IMR-90 (cell line): ENCODE results near the gene FRY. TPM values are rescaled to one million over a fixed set of nuclear protein-coding genes. Genes with fewer than 3 reads are reported as not detected.

Experiments
- ATAC-seq: fragments of 200-7000 bp; cut with Tn5 transposase; 2 replicates; pipeline ENCODE4 v1.9.1; 2020; ENCODE audit warnings: low read depth, mild to moderate bottlenecking, moderate library complexity
- BruUV-seq: library from RNA; stranded (reverse); fragments of 400-500 nt; replicated peaks from 2 replicates; lab custom pipeline; 2021; lab: Mats Ljungman, UMichigan
- CTCF ChIA-PET: fragments of 300-600 bp; formaldehyde crosslinking; extraction: SDS; loops from one replicate; lab custom pipeline; 2021; ENCODE audit warnings: antibody characterized with exemption; lab: Yijun Ruan, JAX
- POLR2A ChIA-PET: fragments of 300-600 bp; sonication (Branson Sonifier 250); formaldehyde crosslinking; loops from one replicate; lab custom pipeline; 2022; ENCODE audit warnings: antibody characterized with exemption; ENCODE audit not compliant: unreplicated experiment; lab: Charles Lee
- DNase-seq: peaks from one replicate; pipeline ENCODE4 v3.0.0; 2013
- H2AFZ ChIP-seq: replicated peaks from 2 replicates; pipeline ENCODE3; 2013; ENCODE audit warnings: low read length, mild to moderate bottlenecking; ENCODE audit not compliant: poor library complexity
- H2AK5ac ChIP-seq: 2 replicates; pipeline ENCODE4 v1.6.1; 2013; ENCODE audit warnings: low read depth, low read length, inconsistent platforms
- H2AK9ac ChIP-seq: replicated peaks from 2 replicates; pipeline ENCODE3; 2013; ENCODE audit warnings: mild to moderate bottlenecking, low read depth, low read length, moderate library complexity; ENCODE audit not compliant: poor library complexity
- H2BK120ac ChIP-seq: 2 replicates; pipeline ENCODE4 v1.6.1; 2013; ENCODE audit warnings: low read depth, low read length, inconsistent platforms
- H2BK15ac ChIP-seq: 3 replicates; pipeline ENCODE4 v1.6.1; 2013; ENCODE audit warnings: low read depth, low read length, inconsistent platforms
- H2BK20ac ChIP-seq: 2 replicates; pipeline ENCODE4 v1.6.1; 2013; ENCODE audit warnings: low read depth, mild to moderate bottlenecking, inconsistent platforms, low read length, moderate library complexity
- H2BK5ac ChIP-seq: 2 replicates; pipeline ENCODE4 v1.6.1; 2013; ENCODE audit warnings: mild to moderate bottlenecking, low read depth, low read length, inconsistent platforms; ENCODE audit not compliant: poor library complexity, severe bottlenecking
- H3K14ac ChIP-seq: replicated peaks from 2 replicates; pipeline ENCODE4 v1.6.1; 2013; ENCODE audit warnings: low read depth, low read length, inconsistent platforms
- H3K18ac ChIP-seq: 2 replicates; pipeline ENCODE4 v1.6.1; 2013; ENCODE audit warnings: low read depth, low read length, control low read depth
- H3K23ac ChIP-seq: 2 replicates; pipeline ENCODE4 v1.6.1; 2013; ENCODE audit warnings: low read depth, low read length, inconsistent platforms
- H3K27ac ChIP-seq: 2 replicates; pipeline ENCODE4 v1.5.1; 2013; ENCODE audit warnings: mild to moderate bottlenecking, control low read depth, low read length; ENCODE audit not compliant: insufficient read depth
- H3K27me3 ChIP-seq: 2 replicates; pipeline ENCODE4 v1.6.1; 2013; ENCODE audit warnings: low read length; ENCODE audit not compliant: control insufficient read depth, insufficient read depth
- H3K36me3 ChIP-seq: 2 replicates; pipeline ENCODE4 v1.6.1; 2013; ENCODE audit warnings: low read length, mixed read lengths; ENCODE audit not compliant: control insufficient read depth, insufficient read depth
- H3K4ac ChIP-seq: 2 replicates; pipeline ENCODE4 v1.6.1; 2013; ENCODE audit warnings: low read depth, low read length, inconsistent platforms
- H3K4me1 ChIP-seq: 2 replicates; pipeline ENCODE4 v1.6.1; 2013; ENCODE audit warnings: low read length, mixed read lengths; ENCODE audit not compliant: control insufficient read depth, insufficient read depth
- H3K4me2 ChIP-seq: 2 replicates; pipeline ENCODE4 v1.6.1; 2013; ENCODE audit warnings: low read depth, mild to moderate bottlenecking, control low read depth, low read length, moderate library complexity
- H3K4me3 ChIP-seq: 2 replicates; pipeline ENCODE4 v1.5.1; 2013; ENCODE audit warnings: low read depth, mild to moderate bottlenecking, control low read depth, low read length, moderate library complexity; ENCODE audit not compliant: insufficient read depth
- H3K56ac ChIP-seq: 2 replicates; pipeline ENCODE4 v1.6.1; 2013; ENCODE audit warnings: low read length, inconsistent platforms; ENCODE audit not compliant: insufficient read depth; ENCODE audit errors: extremely low read depth
- H3K79me1 ChIP-seq, 2 experiments: 2 replicates each; pipeline ENCODE4 v1.6.1; 2013; ENCODE audit warnings: low read length in 2 of 2, inconsistent platforms in 1 of 2, low read depth in 1 of 2
- H3K9ac ChIP-seq: 2 replicates; pipeline ENCODE4 v1.6.1; 2013; ENCODE audit warnings: low read depth, low read length, control low read depth
- H3K9me1 ChIP-seq: 2 replicates; pipeline ENCODE4 v1.6.1; 2013; ENCODE audit warnings: low read length, inconsistent platforms; ENCODE audit not compliant: insufficient read depth
- H3K9me3 ChIP-seq: 2 replicates; pipeline ENCODE4 v1.6.1; 2013; ENCODE audit warnings: low read length; ENCODE audit not compliant: control insufficient read depth, insufficient read depth
- H4K20me1 ChIP-seq: 2 replicates; pipeline ENCODE4 v1.6.1; 2013; ENCODE audit warnings: low read length, inconsistent platforms; ENCODE audit not compliant: insufficient read depth
- H4K5ac ChIP-seq: 2 replicates; pipeline ENCODE4 v1.6.1; 2013; ENCODE audit warnings: mild to moderate bottlenecking, low read depth, low read length, control low read depth
- H4K8ac ChIP-seq, 2 experiments: 2 replicates each; pipeline ENCODE4 v1.6.1; 2013; ENCODE audit warnings: low read depth in 2 of 2, low read length in 2 of 2, control low read depth in 1 of 2, inconsistent platforms in 1 of 2
- H4K91ac ChIP-seq: 2 replicates; pipeline ENCODE4 v1.6.1; 2013; ENCODE audit warnings: low read depth, low read length, inconsistent platforms; ENCODE audit not compliant: insufficient read depth
- BHLHE40 ChIP-seq: fragments of 150-350 bp; IDR thresholded peaks from 2 replicates; pipeline ENCODE4 v1.6.1; 2016; ENCODE audit warnings: mild to moderate bottlenecking, low read depth, low read length
- CEBPB ChIP-seq: IDR thresholded peaks from 2 replicates; pipeline ENCODE4 v1.6.1; 2012; ENCODE audit warnings: low read depth, low read length, improper control_type of control experiment
- CHD1 ChIP-seq: IDR thresholded peaks from 2 replicates; pipeline ENCODE4 v1.6.1; 2012; ENCODE audit warnings: low read depth, low read length, improper control_type of control experiment
- FOS ChIP-seq: fragments of 150-350 bp; IDR thresholded peaks from 2 replicates; pipeline ENCODE4 v1.6.1; 2016; ENCODE audit warnings: low read depth, low read length
- MAFK ChIP-seq: IDR thresholded peaks from 2 replicates; pipeline ENCODE4 v1.6.1; 2012; ENCODE audit warnings: low read depth, low read length, improper control_type of control experiment
- MAZ ChIP-seq: IDR thresholded peaks from 2 replicates; pipeline ENCODE4 v1.6.1; 2012; ENCODE audit warnings: low read depth, mild to moderate bottlenecking, low read length, improper control_type of control experiment, moderate library complexity, borderline replicate concordance
- MXI1 ChIP-seq: IDR thresholded peaks from 2 replicates; pipeline ENCODE4 v1.6.1; 2012; ENCODE audit warnings: low read depth, mild to moderate bottlenecking, low read length, moderate library complexity, borderline replicate concordance
- NFE2L2 ChIP-seq: fragments of 150-350 bp; IDR thresholded peaks from 2 replicates; pipeline ENCODE4 v1.6.1; 2016; ENCODE audit warnings: low read depth, mild to moderate bottlenecking, low read length
- POLR2A ChIP-seq: IDR thresholded peaks from 2 replicates; pipeline ENCODE4 v1.6.1; 2012; ENCODE audit warnings: mild to moderate bottlenecking, low read depth, low read length
- RCOR1 ChIP-seq: IDR thresholded peaks from 2 replicates; pipeline ENCODE4 v1.6.1; 2012; ENCODE audit warnings: mild to moderate bottlenecking, low read length, improper control_type of control experiment; ENCODE audit not compliant: insufficient replicate concordance
- WGBS, 2 experiments: methylation state at CpG; one replicate each; pipeline versions ENCODE4 v1.1.5 to v1.1.7; 2013; ENCODE audit warnings: missing lambda C conversion rate in 2 of 2; ENCODE audit not compliant: insufficient read length in 1 of 2; ENCODE audit errors: extremely low coverage in 2 of 2; 5-methylcytosine and 5-hydroxymethylcytosine counted together
- dilution Hi-C: fragments of 300-500 bp; cut with HindIII; formaldehyde crosslinking; loops from one replicate; pipeline ENCODE4 v1.14.3; 2018; ENCODE audit warnings: low sequenced_read_pairs; ENCODE audit not compliant: unreplicated experiment
- in situ Hi-C: fragments of 300-500 bp; cut with MboI; formaldehyde crosslinking; loops from 3 replicates; pipeline ENCODE4 v1.14.3; 2019; ENCODE audit warnings: low sequenced_read_pairs, inconsistent platforms, mixed read lengths
- intact Hi-C: fragments of 100-400 bp; cut with micrococcal nuclease; formaldehyde crosslinking; loops from 2 replicates; pipeline ENCODE4 v1.10.0; 2022
- polyA plus RNA-seq, 3 experiments: library from polyadenylated mRNA; depleted of rRNA; stranded (reverse); fragments of >200 nt; gene quantifications; 2 replicates each; pipeline ENCODE4 v1.2.3, GENCODE V29; 2012; ENCODE audit warnings: low replicate concordance in 1 of 3
- total RNA-seq: library from RNA; depleted of rRNA; stranded (reverse); fragments of >200 nt; gene quantifications from 2 replicates; pipeline ENCODE4 v1.2.3, GENCODE V29; 2012
- TF ChIP-seq, protein P1 (sequence below): fragments of 150-350 bp; IDR thresholded peaks from 2 replicates; pipeline ENCODE4 v1.6.1; 2017; ENCODE audit warnings: mild to moderate bottlenecking, antibody characterized with exemption, low read length, low read depth
- TF ChIP-seq, protein P2 (sequence below): fragments of 150-350 bp; IDR thresholded peaks from 2 replicates; pipeline ENCODE4 v1.6.1; 2016; ENCODE audit warnings: low read depth, mild to moderate bottlenecking, low read length, moderate library complexity, borderline replicate concordance
- TF ChIP-seq, protein P3 (sequence below): conservative IDR thresholded peaks from 2 replicates; pipeline ENCODE4 v1.5.1; 2012; ENCODE audit warnings: mild to moderate bottlenecking, low read depth, low read length, improper control_type of control experiment

FRY gene
- total and polyA plus RNA-seq, 2 of the 4 experiments (the other 2 are of a cell fraction), result 3.0 to 4.8 TPM

DNA sequence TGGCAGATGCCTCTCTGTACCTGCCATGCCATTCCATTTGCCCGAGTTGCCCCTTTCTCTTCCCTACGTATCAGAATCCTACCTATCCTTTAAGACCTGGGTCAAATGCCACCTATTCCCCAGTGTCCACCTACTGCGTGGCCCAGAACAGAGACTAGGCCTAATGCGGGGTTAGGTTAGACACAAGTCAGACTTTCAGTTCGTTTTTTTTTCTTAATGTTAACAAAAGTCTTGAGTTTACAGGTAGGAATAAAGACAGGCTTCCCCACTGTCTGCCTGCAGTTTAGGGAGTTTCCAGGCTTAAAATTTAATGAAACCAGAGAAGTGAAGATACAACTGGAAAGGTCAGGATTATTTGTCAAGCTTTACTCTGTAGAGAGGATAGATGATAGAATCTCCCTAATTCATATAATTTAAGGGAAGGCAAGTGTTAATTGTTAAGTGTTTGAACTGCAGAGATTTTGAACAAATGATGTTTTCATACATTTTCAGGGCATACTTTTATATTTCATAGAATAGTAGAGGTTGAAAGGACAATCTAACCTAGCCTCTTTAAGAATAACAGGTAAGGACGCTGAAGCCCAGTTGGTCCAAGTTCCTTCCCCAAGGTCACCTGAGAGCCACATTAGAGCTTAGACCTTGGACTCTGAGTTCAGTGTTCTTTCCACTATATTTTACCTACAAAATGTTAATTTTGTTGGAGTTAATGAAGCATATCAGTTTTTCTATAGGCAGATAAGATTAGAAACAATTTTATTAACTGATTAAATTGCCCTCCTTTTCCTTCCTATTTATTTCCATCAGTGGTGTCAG lies 35.8 kb downstream of the FRY start (continued):
- no peak for TF ChIP-seq CEBPB

DNA sequence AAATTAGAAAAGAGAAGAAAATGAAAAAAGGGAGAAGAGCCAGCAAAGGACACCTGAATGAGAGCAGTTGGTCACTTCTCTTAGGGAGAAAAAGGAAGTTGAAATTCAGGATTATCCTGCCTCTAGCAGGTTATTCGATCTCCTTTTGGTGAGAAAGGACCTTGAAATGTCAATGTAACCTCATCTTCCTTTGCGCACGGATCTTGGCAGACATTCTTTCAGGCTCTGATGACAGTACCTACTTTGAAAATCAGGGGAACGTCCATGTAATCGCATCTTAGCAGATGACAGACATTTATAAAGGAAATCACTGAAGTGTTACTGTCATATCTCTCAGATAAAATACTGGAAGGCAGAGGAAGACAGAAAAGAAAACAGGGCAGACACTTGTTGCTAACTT lies 36.7 kb downstream of the FRY start:
- no peaks in the 10 kb centered on the region for H3K27me3 ChIP-seq
- H3K36me3 ChIP-seq, result no peaks in the 10 kb centered on the region
- H3K9me1 ChIP-seq, result peaks cover 2% of the 10 kb centered on the region
- intact Hi-C loops (no loop called here), in situ Hi-C loops (no loop called here), dilution Hi-C loops (no loop called here)
- no peaks in the 10 kb centered on the region for H3K4me1 ChIP-seq
- H4K5ac ChIP-seq, result no peak overlapping the region
- H2BK120ac ChIP-seq, result no peak overlapping the region
- no peak overlapping the region for H3K4me3 ChIP-seq
- BruUV-seq, result no TSS peak
- H3K56ac ChIP-seq, result no peak overlapping the region
- ATAC-seq (no peak), DNase-seq (no peak)
- 80% methylated on average over 3 of the region's 5 CpGs; no CpG with 5 or more reads in 1 of the 2 experiments for WGBS, 2 experiments
- ChIA-PET POLR2A (no interaction called here), CTCF (no interaction called here)
- no peak overlapping the region for H2AK5ac ChIP-seq
- H2BK20ac ChIP-seq, result no peak overlapping the region
- no peak overlapping the region; the same call in 2 of the 3 replicates for H2BK15ac ChIP-seq
- no peak overlapping the region for H4K8ac ChIP-seq
- peaks cover 2 to 7% of the 10 kb centered on the region in 2 experiments; a peak in 2 of 4 replicates for H3K79me1 ChIP-seq
- H3K27ac ChIP-seq, result no peak overlapping the region
- no peaks in the 10 kb centered on the region for H4K20me1 ChIP-seq
- H2AK9ac ChIP-seq, result no peak overlapping the region
- no peak overlapping the region for H2BK5ac ChIP-seq
- no peak overlapping the region for H3K23ac ChIP-seq
- no peak overlapping the region for H3K14ac ChIP-seq
- H4K91ac ChIP-seq, result no peak overlapping the region
- no peaks in the 10 kb centered on the region for H3K9me3 ChIP-seq
- H2AFZ ChIP-seq, result no peak overlapping the region
- H3K4me2 ChIP-seq, result no peak overlapping the region
- H3K9ac ChIP-seq, result no peak overlapping the region
- no peak overlapping the region for H3K18ac ChIP-seq
- no peak overlapping the region for H3K4ac ChIP-seq
- TF ChIP-seq MXI1 (no peak), MAFK (no peak), CEBPB (no peak), BHLHE40 (no peak), NFE2L2 (no peak), POLR2A (no peak), MAZ (no peak), FOS (no peak), CHD1 (no peak), RCOR1 (no peak)
- TF ChIP-seq, protein P1, sequence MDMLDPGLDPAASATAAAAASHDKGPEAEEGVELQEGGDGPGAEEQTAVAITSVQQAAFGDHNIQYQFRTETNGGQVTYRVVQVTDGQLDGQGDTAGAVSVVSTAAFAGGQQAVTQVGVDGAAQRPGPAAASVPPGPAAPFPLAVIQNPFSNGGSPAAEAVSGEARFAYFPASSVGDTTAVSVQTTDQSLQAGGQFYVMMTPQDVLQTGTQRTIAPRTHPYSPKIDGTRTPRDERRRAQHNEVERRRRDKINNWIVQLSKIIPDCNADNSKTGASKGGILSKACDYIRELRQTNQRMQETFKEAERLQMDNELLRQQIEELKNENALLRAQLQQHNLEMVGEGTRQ, result no peak
- TF ChIP-seq, protein P2, sequence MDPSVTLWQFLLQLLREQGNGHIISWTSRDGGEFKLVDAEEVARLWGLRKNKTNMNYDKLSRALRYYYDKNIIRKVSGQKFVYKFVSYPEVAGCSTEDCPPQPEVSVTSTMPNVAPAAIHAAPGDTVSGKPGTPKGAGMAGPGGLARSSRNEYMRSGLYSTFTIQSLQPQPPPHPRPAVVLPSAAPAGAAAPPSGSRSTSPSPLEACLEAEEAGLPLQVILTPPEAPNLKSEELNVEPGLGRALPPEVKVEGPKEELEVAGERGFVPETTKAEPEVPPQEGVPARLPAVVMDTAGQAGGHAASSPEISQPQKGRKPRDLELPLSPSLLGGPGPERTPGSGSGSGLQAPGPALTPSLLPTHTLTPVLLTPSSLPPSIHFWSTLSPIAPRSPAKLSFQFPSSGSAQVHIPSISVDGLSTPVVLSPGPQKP, result no peak
- TF ChIP-seq, protein P3, sequence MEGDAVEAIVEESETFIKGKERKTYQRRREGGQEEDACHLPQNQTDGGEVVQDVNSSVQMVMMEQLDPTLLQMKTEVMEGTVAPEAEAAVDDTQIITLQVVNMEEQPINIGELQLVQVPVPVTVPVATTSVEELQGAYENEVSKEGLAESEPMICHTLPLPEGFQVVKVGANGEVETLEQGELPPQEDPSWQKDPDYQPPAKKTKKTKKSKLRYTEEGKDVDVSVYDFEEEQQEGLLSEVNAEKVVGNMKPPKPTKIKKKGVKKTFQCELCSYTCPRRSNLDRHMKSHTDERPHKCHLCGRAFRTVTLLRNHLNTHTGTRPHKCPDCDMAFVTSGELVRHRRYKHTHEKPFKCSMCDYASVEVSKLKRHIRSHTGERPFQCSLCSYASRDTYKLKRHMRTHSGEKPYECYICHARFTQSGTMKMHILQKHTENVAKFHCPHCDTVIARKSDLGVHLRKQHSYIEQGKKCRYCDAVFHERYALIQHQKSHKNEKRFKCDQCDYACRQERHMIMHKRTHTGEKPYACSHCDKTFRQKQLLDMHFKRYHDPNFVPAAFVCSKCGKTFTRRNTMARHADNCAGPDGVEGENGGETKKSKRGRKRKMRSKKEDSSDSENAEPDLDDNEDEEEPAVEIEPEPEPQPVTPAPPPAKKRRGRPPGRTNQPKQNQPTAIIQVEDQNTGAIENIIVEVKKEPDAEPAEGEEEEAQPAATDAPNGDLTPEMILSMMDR, result no peak
